K562 (cell line): ENCODE results near the gene FZD10.

Experiments used
- CEBPB ChIP-seq: fragments of 450-650 bp; IDR thresholded peaks from 2 replicates; pipeline ENCODE4 v1.6.1; 2016; ENCODE audit warnings: missing genetic modification characterization, missing compliant biosample characterization
- CREB1 ChIP-seq, 2 experiments: sonication (generic) in 1 of 2; formaldehyde crosslinking in 1 of 2; IDR thresholded peaks; 2 replicates each; pipeline versions ENCODE4 v1.6.1 to v1.8.0; 2012 to 2022; ENCODE audit warnings: inconsistent platforms in 1 of 2, mild to moderate bottlenecking in 1 of 2, missing genetic modification reagents in 1 of 2, moderate library complexity in 1 of 2
- ELF4 ChIP-seq: fragments of 450-650 bp; formaldehyde crosslinking; IDR thresholded peaks from 2 replicates; pipeline ENCODE4 v1.4.0; 2022; ENCODE audit warnings: missing genetic modification characterization
- HNRNPLL ChIP-seq: fragments of 200-400 bp; formaldehyde crosslinking; IDR thresholded peaks from 2 replicates; pipeline ENCODE4 v1.6.1; 2017; ENCODE audit warnings: low read length, low read depth, mild to moderate bottlenecking; ENCODE audit not compliant: poor library complexity, severe bottlenecking
- JUNB ChIP-seq: fragments of 450-650 bp; formaldehyde crosslinking; conservative IDR thresholded peaks from 2 replicates; pipeline ENCODE4 v1.4.0; 2020; ENCODE audit warnings: mild to moderate bottlenecking
- MAFG ChIP-seq: fragments of 450-650 bp; conservative IDR thresholded peaks from 2 replicates; pipeline ENCODE4 v1.6.1; 2016; ENCODE audit warnings: missing genetic modification characterization, missing compliant biosample characterization
- SAP30 ChIP-seq: fragments of 200-600 bp; sonication (generic); IDR thresholded peaks from 2 replicates; pipeline ENCODE4 v1.6.1; 2012; ENCODE audit warnings: borderline replicate concordance, low read depth, mild to moderate bottlenecking, moderate library complexity, low read length, control low read depth, inconsistent platforms; ENCODE audit not compliant: insufficient read depth, poor library complexity, severe bottlenecking
- SP1 ChIP-seq: sonication (generic); formaldehyde crosslinking; IDR thresholded peaks from 2 replicates; pipeline ENCODE4 v1.8.1; 2022; ENCODE audit warnings: mild to moderate bottlenecking, missing genetic modification reagents
- ZC3H11A ChIP-seq: IDR thresholded peaks from 2 replicates; pipeline ENCODE4 v1.6.1; 2012; ENCODE audit warnings: low read depth, low read length, improper control_type of control experiment
- TF ChIP-seq, protein P1 (sequence below): IDR thresholded peaks from 2 replicates; pipeline ENCODE4 v1.6.1; 2014; ENCODE audit warnings: antibody characterized with exemption
- TF ChIP-seq, protein P2 (sequence below): fragments of 450-650 bp; formaldehyde crosslinking; IDR thresholded peaks from 2 replicates; pipeline ENCODE4 v1.4.0; 2020; ENCODE audit warnings: mild to moderate bottlenecking, moderate library complexity
- TF ChIP-seq, protein P3 (sequence below), 3 experiments: IDR thresholded peaks in 2 of 3; conservative IDR thresholded peaks in 1 of 3; 2 replicates each; pipeline ENCODE4 v1.5.1; 2011 to 2012; ENCODE audit warnings: low read length in 3 of 3, mild to moderate bottlenecking in 3 of 3, control low read depth in 2 of 3, improper control_type of control experiment in 1 of 3, inconsistent platforms in 1 of 3, low read depth in 1 of 3, mixed read lengths in 1 of 3, moderate library complexity in 1 of 3; ENCODE audit not compliant: insufficient read depth in 2 of 3
- TF ChIP-seq, protein P4 (sequence below): sonication (generic); formaldehyde crosslinking; IDR thresholded peaks from 2 replicates; pipeline ENCODE4 v1.9.0; 2022; ENCODE audit warnings: mild to moderate bottlenecking, missing genetic modification reagents
- TF ChIP-seq, protein P5 (sequence below): conservative IDR thresholded peaks from 2 replicates; pipeline ENCODE4 v1.6.1; 2011; ENCODE audit warnings: low read depth, mild to moderate bottlenecking, low read length; ENCODE audit not compliant: control insufficient read depth

DNA sequence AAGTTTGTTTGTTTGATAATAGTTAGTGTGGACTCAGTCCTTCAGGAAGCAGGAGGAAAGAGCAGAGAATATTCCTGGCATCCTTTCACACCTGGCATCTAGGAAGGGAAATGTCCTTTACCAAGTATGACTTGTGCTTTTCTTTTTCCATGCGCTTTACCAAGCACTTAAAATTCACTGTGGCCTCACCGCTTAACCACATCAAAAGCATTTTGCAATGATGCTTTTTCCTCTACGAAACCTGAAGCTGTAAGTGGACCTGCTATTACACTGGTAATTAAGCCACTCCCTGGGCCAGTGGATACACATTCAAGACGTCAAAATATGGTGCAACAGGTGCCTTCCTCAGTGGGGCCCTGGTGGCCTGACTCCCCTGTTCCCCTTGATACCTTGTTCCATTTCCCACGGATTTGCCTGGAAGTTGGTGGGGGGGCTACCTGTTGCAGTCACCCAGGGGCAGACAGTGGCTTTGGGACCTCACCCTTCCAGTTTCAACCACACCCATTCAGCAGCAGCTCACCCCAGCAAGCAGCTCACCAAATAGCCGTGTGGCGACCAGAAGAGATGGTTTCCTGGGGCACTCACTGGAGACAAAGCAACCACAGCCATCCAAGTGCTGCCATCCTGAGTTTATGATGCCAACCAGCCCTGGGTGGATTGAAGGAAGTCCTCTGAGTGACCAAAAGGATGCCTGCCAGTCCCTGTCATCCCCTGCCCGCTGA lies 14.2 kb upstream of the FZD10 start:
- TF ChIP-seq MAFG (tag), result no peak
- TF ChIP-seq, protein P1, sequence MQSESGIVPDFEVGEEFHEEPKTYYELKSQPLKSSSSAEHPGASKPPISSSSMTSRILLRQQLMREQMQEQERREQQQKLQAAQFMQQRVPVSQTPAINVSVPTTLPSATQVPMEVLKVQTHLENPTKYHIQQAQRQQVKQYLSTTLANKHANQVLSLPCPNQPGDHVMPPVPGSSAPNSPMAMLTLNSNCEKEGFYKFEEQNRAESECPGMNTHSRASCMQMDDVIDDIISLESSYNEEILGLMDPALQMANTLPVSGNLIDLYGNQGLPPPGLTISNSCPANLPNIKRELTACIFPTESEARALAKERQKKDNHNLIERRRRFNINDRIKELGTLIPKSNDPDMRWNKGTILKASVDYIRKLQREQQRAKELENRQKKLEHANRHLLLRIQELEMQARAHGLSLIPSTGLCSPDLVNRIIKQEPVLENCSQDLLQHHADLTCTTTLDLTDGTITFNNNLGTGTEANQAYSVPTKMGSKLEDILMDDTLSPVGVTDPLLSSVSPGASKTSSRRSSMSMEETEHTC, result no peak
- TF ChIP-seq ELF4, result no peak
- TF ChIP-seq, protein P2, sequence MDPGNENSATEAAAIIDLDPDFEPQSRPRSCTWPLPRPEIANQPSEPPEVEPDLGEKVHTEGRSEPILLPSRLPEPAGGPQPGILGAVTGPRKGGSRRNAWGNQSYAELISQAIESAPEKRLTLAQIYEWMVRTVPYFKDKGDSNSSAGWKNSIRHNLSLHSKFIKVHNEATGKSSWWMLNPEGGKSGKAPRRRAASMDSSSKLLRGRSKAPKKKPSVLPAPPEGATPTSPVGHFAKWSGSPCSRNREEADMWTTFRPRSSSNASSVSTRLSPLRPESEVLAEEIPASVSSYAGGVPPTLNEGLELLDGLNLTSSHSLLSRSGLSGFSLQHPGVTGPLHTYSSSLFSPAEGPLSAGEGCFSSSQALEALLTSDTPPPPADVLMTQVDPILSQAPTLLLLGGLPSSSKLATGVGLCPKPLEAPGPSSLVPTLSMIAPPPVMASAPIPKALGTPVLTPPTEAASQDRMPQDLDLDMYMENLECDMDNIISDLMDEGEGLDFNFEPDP, result no peak
- no peak for TF ChIP-seq JUNB (CRISPR knock-in tag)
- no peak for TF ChIP-seq CEBPB
- TF ChIP-seq, protein P3, sequence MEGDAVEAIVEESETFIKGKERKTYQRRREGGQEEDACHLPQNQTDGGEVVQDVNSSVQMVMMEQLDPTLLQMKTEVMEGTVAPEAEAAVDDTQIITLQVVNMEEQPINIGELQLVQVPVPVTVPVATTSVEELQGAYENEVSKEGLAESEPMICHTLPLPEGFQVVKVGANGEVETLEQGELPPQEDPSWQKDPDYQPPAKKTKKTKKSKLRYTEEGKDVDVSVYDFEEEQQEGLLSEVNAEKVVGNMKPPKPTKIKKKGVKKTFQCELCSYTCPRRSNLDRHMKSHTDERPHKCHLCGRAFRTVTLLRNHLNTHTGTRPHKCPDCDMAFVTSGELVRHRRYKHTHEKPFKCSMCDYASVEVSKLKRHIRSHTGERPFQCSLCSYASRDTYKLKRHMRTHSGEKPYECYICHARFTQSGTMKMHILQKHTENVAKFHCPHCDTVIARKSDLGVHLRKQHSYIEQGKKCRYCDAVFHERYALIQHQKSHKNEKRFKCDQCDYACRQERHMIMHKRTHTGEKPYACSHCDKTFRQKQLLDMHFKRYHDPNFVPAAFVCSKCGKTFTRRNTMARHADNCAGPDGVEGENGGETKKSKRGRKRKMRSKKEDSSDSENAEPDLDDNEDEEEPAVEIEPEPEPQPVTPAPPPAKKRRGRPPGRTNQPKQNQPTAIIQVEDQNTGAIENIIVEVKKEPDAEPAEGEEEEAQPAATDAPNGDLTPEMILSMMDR (IDR thresholded peaks at IDR 0.05 in 2 of 3, conservative IDR thresholded peaks at IDR 0.05 in 1 of 3; ENCODE audit: insufficient read depth in 2 of 3, low read depth in 1 of 3, low read length in 3 of 3), result no peak
- TF ChIP-seq, protein P4, sequence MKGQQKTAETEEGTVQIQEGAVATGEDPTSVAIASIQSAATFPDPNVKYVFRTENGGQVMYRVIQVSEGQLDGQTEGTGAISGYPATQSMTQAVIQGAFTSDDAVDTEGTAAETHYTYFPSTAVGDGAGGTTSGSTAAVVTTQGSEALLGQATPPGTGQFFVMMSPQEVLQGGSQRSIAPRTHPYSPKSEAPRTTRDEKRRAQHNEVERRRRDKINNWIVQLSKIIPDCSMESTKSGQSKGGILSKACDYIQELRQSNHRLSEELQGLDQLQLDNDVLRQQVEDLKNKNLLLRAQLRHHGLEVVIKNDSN (CRISPR knock-in tag), result no peak
- no peak for TF ChIP-seq SAP30
- no peak for TF ChIP-seq CREB1 (IDR thresholded peaks at IDR 0.05)
- TF ChIP-seq CREB1 (CRISPR knock-in tag; IDR thresholded peaks at IDR 0.05), result no peak
- TF ChIP-seq HNRNPLL, result no peak
- TF ChIP-seq, protein P5, sequence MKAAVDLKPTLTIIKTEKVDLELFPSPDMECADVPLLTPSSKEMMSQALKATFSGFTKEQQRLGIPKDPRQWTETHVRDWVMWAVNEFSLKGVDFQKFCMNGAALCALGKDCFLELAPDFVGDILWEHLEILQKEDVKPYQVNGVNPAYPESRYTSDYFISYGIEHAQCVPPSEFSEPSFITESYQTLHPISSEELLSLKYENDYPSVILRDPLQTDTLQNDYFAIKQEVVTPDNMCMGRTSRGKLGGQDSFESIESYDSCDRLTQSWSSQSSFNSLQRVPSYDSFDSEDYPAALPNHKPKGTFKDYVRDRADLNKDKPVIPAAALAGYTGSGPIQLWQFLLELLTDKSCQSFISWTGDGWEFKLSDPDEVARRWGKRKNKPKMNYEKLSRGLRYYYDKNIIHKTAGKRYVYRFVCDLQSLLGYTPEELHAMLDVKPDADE, result no peak
- TF ChIP-seq SP1, result no peak
- no peak for TF ChIP-seq ZC3H11A
